WI38 (cell line): ENCODE data around the gene MPZL2.

Experiments
- H3K4me3 ChIP-seq: 2 replicates; pipeline ENCODE4 v1.5.1; 2011; ENCODE audit warnings: low read depth, mild to moderate bottlenecking, control low read depth, low read length
- CTCF ChIP-seq: IDR thresholded peaks from 2 replicates; pipeline ENCODE4 v1.5.1; 2012; ENCODE audit warnings: low read depth, mild to moderate bottlenecking, control low read depth, low read length

Gene MPZL2

GRCh38 chr11:118214210-118214914 lies 49.7 kb downstream of the MPZL2 start:
- H3K4me3 ChIP-seq, result no peak overlapping the region

DNA sequence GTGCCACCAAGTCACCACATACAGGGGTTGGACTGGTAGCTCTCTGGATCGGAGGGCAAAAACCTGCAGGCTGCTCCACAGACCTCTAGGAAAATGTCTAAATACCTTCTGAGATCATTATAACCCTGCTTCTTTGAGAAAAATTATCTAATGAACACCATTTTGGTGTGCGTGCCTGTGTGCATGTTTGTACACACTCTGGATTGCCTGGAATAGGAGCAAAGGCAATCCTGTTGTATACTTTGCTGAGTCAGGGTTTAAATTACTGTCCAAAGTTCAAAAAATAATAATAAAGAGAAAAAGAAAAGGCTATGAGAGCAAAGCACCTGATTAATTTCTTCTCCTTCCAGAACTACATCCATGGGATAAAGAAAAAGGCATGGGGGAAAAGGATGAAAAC lies 50.3 kb downstream of the MPZL2 start:
- no peak for TF ChIP-seq CTCF
- no peak overlapping the region for H3K4me3 ChIP-seq

More at GRCh38 chr11:118214210-118214914, 49.7 kb downstream of the MPZL2 start:
- TF ChIP-seq CTCF, result no peak

DNA sequence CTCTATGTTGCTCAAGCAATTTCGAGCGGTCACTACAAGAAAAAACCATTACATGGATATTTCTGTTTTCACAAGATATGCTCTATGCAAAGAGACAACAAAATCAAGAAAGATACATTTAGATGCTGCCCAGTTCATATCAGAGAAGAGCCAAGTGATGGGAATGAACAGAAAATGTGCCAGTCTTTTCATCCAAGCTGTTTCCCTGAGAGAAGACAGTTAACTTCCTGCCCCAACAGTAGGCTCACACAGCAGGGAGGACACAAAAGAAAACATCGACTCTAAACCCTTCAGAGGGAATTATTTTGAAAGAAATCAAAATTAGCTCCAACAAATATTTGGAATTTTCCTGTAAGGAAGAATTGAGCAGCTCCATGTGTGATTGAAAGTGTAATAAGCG lies 50.9 kb downstream of the MPZL2 start:
- no peak overlapping the region for H3K4me3 ChIP-seq
- TF ChIP-seq CTCF, result no peak

DNA sequence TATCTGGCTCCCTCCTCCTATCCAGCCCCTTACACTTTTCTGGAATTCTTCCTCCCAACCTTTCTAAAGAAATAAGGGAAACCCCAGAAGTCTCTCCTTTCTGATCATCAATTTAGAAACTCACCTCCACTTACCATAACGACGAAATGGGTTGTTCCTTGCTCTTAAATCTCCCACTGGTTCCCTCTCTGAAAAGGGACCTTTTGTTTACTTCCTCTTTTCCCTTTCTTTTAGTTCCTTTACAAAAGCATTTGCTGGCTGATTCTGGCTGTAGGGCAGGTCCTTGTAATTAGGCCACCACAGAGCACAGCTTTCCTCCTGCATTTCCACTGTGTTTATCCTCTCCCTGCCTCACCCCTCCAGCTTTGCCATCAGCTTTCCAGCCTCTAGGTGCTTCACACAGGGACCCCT lies 51.3 kb downstream of the MPZL2 start:
- H3K4me3 ChIP-seq, result no peak overlapping the region

GRCh38 chr11:118212131-118212725 lies 51.9 kb downstream of the MPZL2 start:
- TF ChIP-seq CTCF, result no peak
- no peak overlapping the region for H3K4me3 ChIP-seq

More for the DNA sequence above, 51.3 kb downstream of the MPZL2 start:
- TF ChIP-seq CTCF, result no peak

GRCh38 chr11:118211006-118211405 lies 53.1 kb downstream of the MPZL2 start:
- no peak for TF ChIP-seq CTCF
- H3K4me3 ChIP-seq, result no peak overlapping the region

- no peak overlapping the region for H3K4me3 ChIP-seq
- no peak for TF ChIP-seq CTCF
These were observed 53.8 kb downstream of the MPZL2 start for GRCh38 chr11:118210323-118210722.
